Liver (tissue), 9 donors: ENCODE results near the gene SWT1. TPM values are rescaled to one million over a fixed set of nuclear protein-coding genes. Genes with fewer than 3 reads are reported as not detected.

ENCODE experiments used
- DNase-seq: peaks from one replicate; pipeline ENCODE4 v3.0.0-alpha.2; 2017; ENCODE audit warnings: low spot score
- H3K27ac ChIP-seq, 2 donors: one replicate each; pipeline ENCODE4 v1.7.0; 2013; ENCODE audit warnings: inconsistent platforms in 2 of 2, low read length in 2 of 2, control low read depth in 1 of 2, low read depth in 1 of 2, mild to moderate bottlenecking in 1 of 2
- H3K27me3 ChIP-seq, 4 donors: one replicate each; pipeline versions ENCODE4 v1.6.1 to v1.7.0; 2013; ENCODE audit warnings: low read length in 3 of 4, inconsistent platforms in 1 of 4, mild to moderate bottlenecking in 1 of 4, moderate library complexity in 1 of 4; ENCODE audit not compliant: control insufficient read depth in 4 of 4, insufficient read depth in 4 of 4
- H3K36me3 ChIP-seq, 4 donors: one replicate each; pipeline versions ENCODE4 v1.6.1 to v1.7.0; 2013; ENCODE audit warnings: low read length in 3 of 4, mild to moderate bottlenecking in 3 of 4, low read depth in 1 of 4, moderate library complexity in 1 of 4; ENCODE audit not compliant: control insufficient read depth in 4 of 4, insufficient read depth in 3 of 4
- H3K4me1 ChIP-seq, 4 donors: one replicate each; pipeline versions ENCODE4 v1.6.1 to v1.7.0; 2013; ENCODE audit warnings: low read length in 3 of 4, mild to moderate bottlenecking in 3 of 4, moderate library complexity in 1 of 4; ENCODE audit not compliant: control insufficient read depth in 4 of 4, insufficient read depth in 4 of 4
- H3K4me3 ChIP-seq, 3 donors: one replicate each; pipeline versions ENCODE4 v1.6.1 to v1.7.0; 2013; ENCODE audit warnings: low read length in 3 of 3, control low read depth in 1 of 3, low read depth in 1 of 3, mild to moderate bottlenecking in 1 of 3
- H3K9ac ChIP-seq, 2 donors: one replicate each; pipeline ENCODE4 v1.7.0; 2013; ENCODE audit warnings: low read length in 2 of 2, mild to moderate bottlenecking in 2 of 2, moderate library complexity in 2 of 2, control low read depth in 1 of 2, low read depth in 1 of 2
- H3K9me3 ChIP-seq, 4 donors: one replicate each; pipeline versions ENCODE4 v1.6.1 to v1.7.0; 2013; ENCODE audit warnings: low read length in 3 of 4; ENCODE audit not compliant: control insufficient read depth in 4 of 4
- ATF3 ChIP-seq: IDR thresholded peaks from 2 replicates; pipeline ENCODE4 v1.6.1; 2016; ENCODE audit warnings: antibody characterized with exemption
- CTCF ChIP-seq: fragments of 150-350 bp; IDR thresholded peaks from 2 replicates; pipeline ENCODE4 v1.5.1; 2017; ENCODE audit warnings: improper control_type of control experiment, low read depth, low read length; ENCODE audit not compliant: missing input control
- EGR1 ChIP-seq, 2 donors: IDR thresholded peaks; 2 replicates each; pipeline ENCODE4 v1.6.1; 2016 to 2018; ENCODE audit warnings: antibody characterized with exemption in 2 of 2, low read depth in 2 of 2
- FOXA1 ChIP-seq: IDR thresholded peaks from 2 replicates; pipeline ENCODE4 v1.6.1; 2016; ENCODE audit warnings: antibody characterized with exemption
- FOXA2 ChIP-seq: IDR thresholded peaks from 2 replicates; pipeline ENCODE4 v1.6.1; 2016; ENCODE audit warnings: antibody characterized with exemption
- GABPA ChIP-seq, 2 donors: IDR thresholded peaks in 1 of 2; conservative IDR thresholded peaks in 1 of 2; 2 replicates each; pipeline ENCODE4 v1.6.1; 2016; ENCODE audit warnings: antibody characterized with exemption in 2 of 2, mild to moderate bottlenecking in 1 of 2, moderate library complexity in 1 of 2
- HNF4A ChIP-seq, 2 donors: conservative IDR thresholded peaks; 2 replicates each; pipeline ENCODE4 v1.6.1; 2016; ENCODE audit warnings: antibody characterized with exemption in 2 of 2, mild to moderate bottlenecking in 2 of 2
- HNF4G ChIP-seq: IDR thresholded peaks from 2 replicates; pipeline ENCODE4 v1.6.1; 2016; ENCODE audit warnings: antibody characterized with exemption
- NR2F2 ChIP-seq: IDR thresholded peaks from 2 replicates; pipeline ENCODE4 v1.6.1; 2016; ENCODE audit warnings: antibody characterized with exemption
- RAD21 ChIP-seq, 2 donors: IDR thresholded peaks; 2 replicates each; pipeline ENCODE4 v1.6.1; 2016; ENCODE audit warnings: antibody characterized with exemption in 2 of 2, mild to moderate bottlenecking in 2 of 2
- RXRA ChIP-seq, 2 donors: IDR thresholded peaks; 2 replicates each; pipeline ENCODE4 v1.6.1; 2017 to 2018; ENCODE audit warnings: antibody characterized with exemption in 2 of 2, mild to moderate bottlenecking in 1 of 2
- SP1 ChIP-seq: IDR thresholded peaks from 2 replicates; pipeline ENCODE4 v1.6.1; 2018; ENCODE audit warnings: antibody characterized with exemption, mild to moderate bottlenecking
- TAF1 ChIP-seq: conservative IDR thresholded peaks from 2 replicates; pipeline ENCODE4 v1.6.1; 2016; ENCODE audit warnings: antibody characterized with exemption, mild to moderate bottlenecking
- YY1 ChIP-seq: IDR thresholded peaks from 2 replicates; pipeline ENCODE4 v1.6.1; 2016; ENCODE audit warnings: antibody characterized with exemption, mild to moderate bottlenecking
- WGBS: extraction: QIAGEN DNeasy Blood & Tissue Kit; methylation state at CpG from one replicate; pipeline ENCODE4 v1.1.7; 2013; 5-methylcytosine and 5-hydroxymethylcytosine counted together
- polyA plus RNA-seq, 2 donors: library from polyadenylated mRNA; stranded (reverse) in 1 of 2; unstranded in 1 of 2; fragments of 200-250 nt in 1 of 2; fragments of >200 nt in 1 of 2; fragmentation: Nextera tagmentation in 1 of 2; extraction: Ambion mirVana in 1 of 2; gene quantifications; one replicate each; pipeline versions ENCODE4 v1.2.1 to v1.2.3, GENCODE V29; 2013 to 2015
- total RNA-seq, 2 donors: library from RNA; depleted of rRNA; stranded (reverse); fragments of >200 nt; gene quantifications; one replicate each; pipeline ENCODE4 v1.2.3, GENCODE V29; 2014
- TF ChIP-seq, protein P1 (sequence below): IDR thresholded peaks from 2 replicates; pipeline ENCODE4 v1.6.1; 2016; ENCODE audit warnings: antibody characterized with exemption, mild to moderate bottlenecking
- TF ChIP-seq, protein P2 (sequence below): IDR thresholded peaks from 2 replicates; pipeline ENCODE4 v1.6.1; 2016; ENCODE audit warnings: antibody characterized with exemption
- TF ChIP-seq, protein P3 (sequence below): IDR thresholded peaks from 2 replicates; pipeline ENCODE4 v1.6.1; 2016; ENCODE audit warnings: antibody characterized with exemption
- donor health status: healthy.
- donor health status: healthy.
- donor health status: healthy.
- donor health status: healthy.
- donor health status: healthy.

Gene SWT1
- total and polyA plus RNA-seq, 4 donors: 0.99 to 7.8 (median 2.9) TPM

GRCh38 chr1:185262151-185262550, 105.2 kb downstream of the SWT1 start:
- Histone ChIP-seq H3K9ac (no peak overlapping the region), H3K4me3 (no peak overlapping the region), H3K9me3 (no peaks in the 10 kb centered on the region), H3K4me1 (no peaks in the 10 kb centered on the region), H3K27me3 (no peaks in the 10 kb centered on the region), H3K36me3 (no peaks in the 10 kb centered on the region), H3K27ac (no peak overlapping the region)
- 100% methylated on average over 1 of the region's 1 CpG for WGBS
- DNase-seq: no peak
- TF ChIP-seq TAF1 (no peak), RAD21 (IDR thresholded peaks at IDR 0.05) (no peak), FOXA2 (no peak), NR2F2 (no peak), HNF4A (conservative IDR thresholded peaks at IDR 0.05) (no peak), FOXA1 (no peak), CTCF (no peak), YY1 (no peak), RXRA (IDR thresholded peaks at IDR 0.05) (no peak), EGR1 (IDR thresholded peaks at IDR 0.05; ENCODE audit: low read depth in 2 of 2) (no peak), SP1 (no peak), HNF4G (no peak)
- TF ChIP-seq, protein P1, sequence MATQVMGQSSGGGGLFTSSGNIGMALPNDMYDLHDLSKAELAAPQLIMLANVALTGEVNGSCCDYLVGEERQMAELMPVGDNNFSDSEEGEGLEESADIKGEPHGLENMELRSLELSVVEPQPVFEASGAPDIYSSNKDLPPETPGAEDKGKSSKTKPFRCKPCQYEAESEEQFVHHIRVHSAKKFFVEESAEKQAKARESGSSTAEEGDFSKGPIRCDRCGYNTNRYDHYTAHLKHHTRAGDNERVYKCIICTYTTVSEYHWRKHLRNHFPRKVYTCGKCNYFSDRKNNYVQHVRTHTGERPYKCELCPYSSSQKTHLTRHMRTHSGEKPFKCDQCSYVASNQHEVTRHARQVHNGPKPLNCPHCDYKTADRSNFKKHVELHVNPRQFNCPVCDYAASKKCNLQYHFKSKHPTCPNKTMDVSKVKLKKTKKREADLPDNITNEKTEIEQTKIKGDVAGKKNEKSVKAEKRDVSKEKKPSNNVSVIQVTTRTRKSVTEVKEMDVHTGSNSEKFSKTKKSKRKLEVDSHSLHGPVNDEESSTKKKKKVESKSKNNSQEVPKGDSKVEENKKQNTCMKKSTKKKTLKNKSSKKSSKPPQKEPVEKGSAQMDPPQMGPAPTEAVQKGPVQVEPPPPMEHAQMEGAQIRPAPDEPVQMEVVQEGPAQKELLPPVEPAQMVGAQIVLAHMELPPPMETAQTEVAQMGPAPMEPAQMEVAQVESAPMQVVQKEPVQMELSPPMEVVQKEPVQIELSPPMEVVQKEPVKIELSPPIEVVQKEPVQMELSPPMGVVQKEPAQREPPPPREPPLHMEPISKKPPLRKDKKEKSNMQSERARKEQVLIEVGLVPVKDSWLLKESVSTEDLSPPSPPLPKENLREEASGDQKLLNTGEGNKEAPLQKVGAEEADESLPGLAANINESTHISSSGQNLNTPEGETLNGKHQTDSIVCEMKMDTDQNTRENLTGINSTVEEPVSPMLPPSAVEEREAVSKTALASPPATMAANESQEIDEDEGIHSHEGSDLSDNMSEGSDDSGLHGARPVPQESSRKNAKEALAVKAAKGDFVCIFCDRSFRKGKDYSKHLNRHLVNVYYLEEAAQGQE: no peak
- TF ChIP-seq, protein P2, sequence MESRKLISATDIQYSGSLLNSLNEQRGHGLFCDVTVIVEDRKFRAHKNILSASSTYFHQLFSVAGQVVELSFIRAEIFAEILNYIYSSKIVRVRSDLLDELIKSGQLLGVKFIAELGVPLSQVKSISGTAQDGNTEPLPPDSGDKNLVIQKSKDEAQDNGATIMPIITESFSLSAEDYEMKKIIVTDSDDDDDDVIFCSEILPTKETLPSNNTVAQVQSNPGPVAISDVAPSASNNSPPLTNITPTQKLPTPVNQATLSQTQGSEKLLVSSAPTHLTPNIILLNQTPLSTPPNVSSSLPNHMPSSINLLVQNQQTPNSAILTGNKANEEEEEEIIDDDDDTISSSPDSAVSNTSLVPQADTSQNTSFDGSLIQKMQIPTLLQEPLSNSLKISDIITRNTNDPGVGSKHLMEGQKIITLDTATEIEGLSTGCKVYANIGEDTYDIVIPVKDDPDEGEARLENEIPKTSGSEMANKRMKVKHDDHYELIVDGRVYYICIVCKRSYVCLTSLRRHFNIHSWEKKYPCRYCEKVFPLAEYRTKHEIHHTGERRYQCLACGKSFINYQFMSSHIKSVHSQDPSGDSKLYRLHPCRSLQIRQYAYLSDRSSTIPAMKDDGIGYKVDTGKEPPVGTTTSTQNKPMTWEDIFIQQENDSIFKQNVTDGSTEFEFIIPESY: no peak
- TF ChIP-seq, protein P3, sequence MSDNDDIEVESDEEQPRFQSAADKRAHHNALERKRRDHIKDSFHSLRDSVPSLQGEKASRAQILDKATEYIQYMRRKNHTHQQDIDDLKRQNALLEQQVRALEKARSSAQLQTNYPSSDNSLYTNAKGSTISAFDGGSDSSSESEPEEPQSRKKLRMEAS: no peak

- Histone ChIP-seq H3K4me3 (no peak overlapping the region), H3K9me3 (no peaks in the 10 kb centered on the region), H3K36me3 (no peaks in the 10 kb centered on the region), H3K27me3 (no peaks in the 10 kb centered on the region), H3K4me1 (no peaks in the 10 kb centered on the region), H3K27ac (no peak overlapping the region), H3K9ac (no peak overlapping the region)
- WGBS: 95% methylated on average over 3 of the region's 3 CpGs
- no peak for DNase-seq
- TF ChIP-seq, protein P3: no peak
- no peak for TF ChIP-seq SP1
- no peak for TF ChIP-seq TAF1
- no peak for TF ChIP-seq FOXA1
- no peak for TF ChIP-seq HNF4A (conservative IDR thresholded peaks at IDR 0.05)
- no peak for TF ChIP-seq GABPA (IDR thresholded peaks at IDR 0.05 in 1 of 2, conservative IDR thresholded peaks at IDR 0.05 in 1 of 2)
- no peak for TF ChIP-seq EGR1 (IDR thresholded peaks at IDR 0.05; ENCODE audit: low read depth in 2 of 2)
- TF ChIP-seq ATF3: no peak
- no peak for TF ChIP-seq CTCF
- no peak for TF ChIP-seq YY1
- TF ChIP-seq NR2F2: no peak
- TF ChIP-seq, protein P2: no peak
- TF ChIP-seq RAD21 (IDR thresholded peaks at IDR 0.05): no peak
Measured at GRCh38 chr1:185263292-185263691, 106.3 kb downstream of the SWT1 start.
